Liver (tissue), 9 donors: ENCODE data around the gene RUFY4. TPM values are rescaled to one million over a fixed set of nuclear protein-coding genes. Genes with fewer than 3 reads are reported as not detected.

Source experiments
- DNase-seq: peaks from one replicate; pipeline ENCODE4 v3.0.0-alpha.2; 2017; ENCODE audit warnings: low spot score
- H3K27ac ChIP-seq, 2 donors: one replicate each; pipeline ENCODE4 v1.7.0; 2013; ENCODE audit warnings: inconsistent platforms in 2 of 2, low read length in 2 of 2, control low read depth in 1 of 2, low read depth in 1 of 2, mild to moderate bottlenecking in 1 of 2
- H3K27me3 ChIP-seq, 4 donors: one replicate each; pipeline versions ENCODE4 v1.6.1 to v1.7.0; 2013; ENCODE audit warnings: low read length in 3 of 4, inconsistent platforms in 1 of 4, mild to moderate bottlenecking in 1 of 4, moderate library complexity in 1 of 4; ENCODE audit not compliant: control insufficient read depth in 4 of 4, insufficient read depth in 4 of 4
- H3K36me3 ChIP-seq, 4 donors: one replicate each; pipeline versions ENCODE4 v1.6.1 to v1.7.0; 2013; ENCODE audit warnings: low read length in 3 of 4, mild to moderate bottlenecking in 3 of 4, low read depth in 1 of 4, moderate library complexity in 1 of 4; ENCODE audit not compliant: control insufficient read depth in 4 of 4, insufficient read depth in 3 of 4
- H3K4me1 ChIP-seq, 4 donors: one replicate each; pipeline versions ENCODE4 v1.6.1 to v1.7.0; 2013; ENCODE audit warnings: low read length in 3 of 4, mild to moderate bottlenecking in 3 of 4, moderate library complexity in 1 of 4; ENCODE audit not compliant: control insufficient read depth in 4 of 4, insufficient read depth in 4 of 4
- H3K4me3 ChIP-seq, 3 donors: one replicate each; pipeline versions ENCODE4 v1.6.1 to v1.7.0; 2013; ENCODE audit warnings: low read length in 3 of 3, control low read depth in 1 of 3, low read depth in 1 of 3, mild to moderate bottlenecking in 1 of 3
- H3K9ac ChIP-seq, 2 donors: one replicate each; pipeline ENCODE4 v1.7.0; 2013; ENCODE audit warnings: low read length in 2 of 2, mild to moderate bottlenecking in 2 of 2, moderate library complexity in 2 of 2, control low read depth in 1 of 2, low read depth in 1 of 2
- H3K9me3 ChIP-seq, 4 donors: one replicate each; pipeline versions ENCODE4 v1.6.1 to v1.7.0; 2013; ENCODE audit warnings: low read length in 3 of 4; ENCODE audit not compliant: control insufficient read depth in 4 of 4
- EGR1 ChIP-seq, 2 donors: IDR thresholded peaks; 2 replicates each; pipeline ENCODE4 v1.6.1; 2016 to 2018; ENCODE audit warnings: antibody characterized with exemption in 2 of 2, low read depth in 2 of 2
- FOXA1 ChIP-seq: IDR thresholded peaks from 2 replicates; pipeline ENCODE4 v1.6.1; 2016; ENCODE audit warnings: antibody characterized with exemption
- FOXA2 ChIP-seq: IDR thresholded peaks from 2 replicates; pipeline ENCODE4 v1.6.1; 2016; ENCODE audit warnings: antibody characterized with exemption
- GABPA ChIP-seq, 2 donors: IDR thresholded peaks in 1 of 2; conservative IDR thresholded peaks in 1 of 2; 2 replicates each; pipeline ENCODE4 v1.6.1; 2016; ENCODE audit warnings: antibody characterized with exemption in 2 of 2, mild to moderate bottlenecking in 1 of 2, moderate library complexity in 1 of 2
- HNF4A ChIP-seq, 2 donors: conservative IDR thresholded peaks; 2 replicates each; pipeline ENCODE4 v1.6.1; 2016; ENCODE audit warnings: antibody characterized with exemption in 2 of 2, mild to moderate bottlenecking in 2 of 2
- HNF4G ChIP-seq: IDR thresholded peaks from 2 replicates; pipeline ENCODE4 v1.6.1; 2016; ENCODE audit warnings: antibody characterized with exemption
- JUND ChIP-seq, 2 donors: IDR thresholded peaks; 2 replicates each; pipeline ENCODE4 v1.6.1; 2016; ENCODE audit warnings: antibody characterized with exemption in 2 of 2
- RAD21 ChIP-seq, 2 donors: IDR thresholded peaks; 2 replicates each; pipeline ENCODE4 v1.6.1; 2016; ENCODE audit warnings: antibody characterized with exemption in 2 of 2, mild to moderate bottlenecking in 2 of 2
- SP1 ChIP-seq: IDR thresholded peaks from 2 replicates; pipeline ENCODE4 v1.6.1; 2018; ENCODE audit warnings: antibody characterized with exemption, mild to moderate bottlenecking
- WGBS: extraction: QIAGEN DNeasy Blood & Tissue Kit; methylation state at CpG from one replicate; pipeline ENCODE4 v1.1.7; 2013; 5-methylcytosine and 5-hydroxymethylcytosine counted together
- polyA plus RNA-seq, 2 donors: library from polyadenylated mRNA; stranded (reverse) in 1 of 2; unstranded in 1 of 2; fragments of 200-250 nt in 1 of 2; fragments of >200 nt in 1 of 2; fragmentation: Nextera tagmentation in 1 of 2; extraction: Ambion mirVana in 1 of 2; gene quantifications; one replicate each; pipeline versions ENCODE4 v1.2.1 to v1.2.3, GENCODE V29; 2013 to 2015
- total RNA-seq, 2 donors: library from RNA; depleted of rRNA; stranded (reverse); fragments of >200 nt; gene quantifications; one replicate each; pipeline ENCODE4 v1.2.3, GENCODE V29; 2014
- TF ChIP-seq, protein P1 (sequence below): IDR thresholded peaks from 2 replicates; pipeline ENCODE4 v1.6.1; 2016; ENCODE audit warnings: antibody characterized with exemption
- TF ChIP-seq, protein P2 (sequence below): IDR thresholded peaks from 2 replicates; pipeline ENCODE4 v1.6.1; 2016; ENCODE audit warnings: antibody characterized with exemption
- TF ChIP-seq, protein P3 (sequence below): fragments of 150-350 bp; IDR thresholded peaks from 2 replicates; pipeline ENCODE4 v1.5.1; 2017; ENCODE audit warnings: improper control_type of control experiment, low read depth, low read length; ENCODE audit not compliant: missing input control
- TF ChIP-seq, protein P4 (sequence below): IDR thresholded peaks from 2 replicates; pipeline ENCODE4 v1.6.1; 2016; ENCODE audit warnings: antibody characterized with exemption, mild to moderate bottlenecking
- TF ChIP-seq, protein P5 (sequence below): IDR thresholded peaks from 2 replicates; pipeline ENCODE4 v1.6.1; 2016; ENCODE audit warnings: antibody characterized with exemption
- donor health status: healthy.
- donor health status: healthy.
- donor health status: healthy.
- donor health status: healthy.
- donor health status: healthy.

Gene RUFY4
- total and polyA plus RNA-seq, 4 donors = 0.05 to 0.08 (median 0.08) TPM; not detected in 1

DNA sequence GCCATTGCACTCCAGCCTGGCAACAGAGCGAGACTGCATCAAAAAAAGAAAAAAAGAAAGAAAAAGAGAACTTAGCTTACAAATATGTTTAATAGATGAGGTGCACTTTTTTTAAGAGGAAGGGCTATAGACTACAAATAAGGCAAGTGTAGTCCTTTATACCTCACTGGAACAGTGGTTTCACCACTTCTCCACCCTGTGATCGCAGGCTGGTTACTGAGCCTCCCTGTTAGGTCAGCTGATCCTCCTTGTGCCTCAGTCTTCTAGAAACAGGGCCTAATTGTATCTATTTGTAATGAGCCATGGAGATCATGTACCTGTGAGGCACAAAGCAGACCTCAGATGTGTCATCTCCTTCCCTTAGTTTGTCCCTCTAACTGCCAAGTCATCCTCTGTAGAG is 61.3 kb downstream of the RUFY4 start:
- DNase-seq = no peak
- H3K9ac ChIP-seq = no peak overlapping the region
- no peaks in the 10 kb centered on the region for H3K9me3 ChIP-seq
- no peak for TF ChIP-seq HNF4A (conservative IDR thresholded peaks at IDR 0.05)
- TF ChIP-seq SP1 = no peak
- no peak for TF ChIP-seq RAD21 (IDR thresholded peaks at IDR 0.05)
- WGBS = 88% methylated on average over 2 of the region's 2 CpGs
- H3K4me3 ChIP-seq = no peak overlapping the region
- peaks cover 0 to 4% (median 0%) of the 10 kb centered on the region in 4 donors for H3K27me3 ChIP-seq
- H3K27ac ChIP-seq = no peak overlapping the region
- no peaks in the 10 kb centered on the region for H3K36me3 ChIP-seq
- H3K4me1 ChIP-seq = no peaks in the 10 kb centered on the region

DNA sequence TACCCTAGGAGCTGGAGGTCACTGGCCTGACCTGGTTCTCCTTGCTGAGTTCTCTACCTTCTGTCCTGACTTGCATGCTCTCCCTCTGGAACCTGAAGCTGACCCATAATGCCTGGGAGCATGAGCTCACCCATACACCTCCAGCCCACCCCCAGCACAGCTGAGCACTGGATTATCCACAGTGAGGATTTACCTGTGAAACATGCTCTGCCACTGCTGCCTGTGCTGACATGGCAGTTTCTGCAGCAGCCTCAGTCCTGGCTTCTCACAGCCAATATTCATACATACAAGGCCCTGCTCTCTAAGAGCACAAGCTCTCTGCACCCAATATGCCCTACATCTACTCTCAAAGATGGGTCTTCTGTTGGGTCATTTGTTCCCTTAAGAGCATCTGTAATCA is 61.8 kb downstream of the RUFY4 start:
- H3K4me1 ChIP-seq = no peaks in the 10 kb centered on the region
- H3K4me3 ChIP-seq = no peak overlapping the region
- H3K9me3 ChIP-seq = no peaks in the 10 kb centered on the region
- peaks cover 0 to 4% (median 0%) of the 10 kb centered on the region in 4 donors for H3K27me3 ChIP-seq
- no peak for TF ChIP-seq EGR1 (IDR thresholded peaks at IDR 0.05; ENCODE audit: low read depth in 2 of 2)
- TF ChIP-seq, protein P1, sequence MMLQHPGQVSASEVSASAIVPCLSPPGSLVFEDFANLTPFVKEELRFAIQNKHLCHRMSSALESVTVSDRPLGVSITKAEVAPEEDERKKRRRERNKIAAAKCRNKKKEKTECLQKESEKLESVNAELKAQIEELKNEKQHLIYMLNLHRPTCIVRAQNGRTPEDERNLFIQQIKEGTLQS = no peak
- H3K36me3 ChIP-seq = no peaks in the 10 kb centered on the region
- H3K9ac ChIP-seq = no peak overlapping the region
- H3K27ac ChIP-seq = no peak overlapping the region
- DNase-seq = no peak

DNA sequence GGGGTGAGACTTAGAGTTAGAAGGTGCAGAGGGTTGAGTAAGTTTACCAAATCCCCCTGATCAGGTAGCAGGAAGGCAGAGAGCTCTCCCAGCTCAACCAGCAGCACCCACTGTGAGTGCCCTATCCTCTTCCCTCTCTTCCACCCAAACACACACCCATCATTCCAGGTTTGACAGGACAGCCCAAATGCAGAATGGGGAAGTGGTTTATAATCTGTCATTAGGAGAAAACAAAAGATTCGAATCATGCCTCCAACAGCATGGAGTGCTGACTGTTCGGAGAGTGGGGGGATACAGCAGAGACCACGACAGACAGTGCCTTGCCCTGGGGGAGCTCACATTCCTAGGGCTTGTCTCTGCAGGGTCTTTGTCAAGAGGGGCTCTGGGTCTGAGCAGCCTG is 68.5 kb downstream of the RUFY4 start:
- no peaks in the 10 kb centered on the region for H3K4me1 ChIP-seq
- no peak overlapping the region for H3K4me3 ChIP-seq
- H3K27ac ChIP-seq = no peak overlapping the region
- H3K9me3 ChIP-seq = no peaks in the 10 kb centered on the region
- no peak for DNase-seq
- no peak overlapping the region for H3K9ac ChIP-seq
- H3K36me3 ChIP-seq = no peaks in the 10 kb centered on the region
- WGBS = 61% methylated on average over 3 of the region's 3 CpGs
- TF ChIP-seq SP1 = no peak
- TF ChIP-seq HNF4G = no peak
- TF ChIP-seq, protein P2, sequence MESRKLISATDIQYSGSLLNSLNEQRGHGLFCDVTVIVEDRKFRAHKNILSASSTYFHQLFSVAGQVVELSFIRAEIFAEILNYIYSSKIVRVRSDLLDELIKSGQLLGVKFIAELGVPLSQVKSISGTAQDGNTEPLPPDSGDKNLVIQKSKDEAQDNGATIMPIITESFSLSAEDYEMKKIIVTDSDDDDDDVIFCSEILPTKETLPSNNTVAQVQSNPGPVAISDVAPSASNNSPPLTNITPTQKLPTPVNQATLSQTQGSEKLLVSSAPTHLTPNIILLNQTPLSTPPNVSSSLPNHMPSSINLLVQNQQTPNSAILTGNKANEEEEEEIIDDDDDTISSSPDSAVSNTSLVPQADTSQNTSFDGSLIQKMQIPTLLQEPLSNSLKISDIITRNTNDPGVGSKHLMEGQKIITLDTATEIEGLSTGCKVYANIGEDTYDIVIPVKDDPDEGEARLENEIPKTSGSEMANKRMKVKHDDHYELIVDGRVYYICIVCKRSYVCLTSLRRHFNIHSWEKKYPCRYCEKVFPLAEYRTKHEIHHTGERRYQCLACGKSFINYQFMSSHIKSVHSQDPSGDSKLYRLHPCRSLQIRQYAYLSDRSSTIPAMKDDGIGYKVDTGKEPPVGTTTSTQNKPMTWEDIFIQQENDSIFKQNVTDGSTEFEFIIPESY = no peak
- TF ChIP-seq, protein P3, sequence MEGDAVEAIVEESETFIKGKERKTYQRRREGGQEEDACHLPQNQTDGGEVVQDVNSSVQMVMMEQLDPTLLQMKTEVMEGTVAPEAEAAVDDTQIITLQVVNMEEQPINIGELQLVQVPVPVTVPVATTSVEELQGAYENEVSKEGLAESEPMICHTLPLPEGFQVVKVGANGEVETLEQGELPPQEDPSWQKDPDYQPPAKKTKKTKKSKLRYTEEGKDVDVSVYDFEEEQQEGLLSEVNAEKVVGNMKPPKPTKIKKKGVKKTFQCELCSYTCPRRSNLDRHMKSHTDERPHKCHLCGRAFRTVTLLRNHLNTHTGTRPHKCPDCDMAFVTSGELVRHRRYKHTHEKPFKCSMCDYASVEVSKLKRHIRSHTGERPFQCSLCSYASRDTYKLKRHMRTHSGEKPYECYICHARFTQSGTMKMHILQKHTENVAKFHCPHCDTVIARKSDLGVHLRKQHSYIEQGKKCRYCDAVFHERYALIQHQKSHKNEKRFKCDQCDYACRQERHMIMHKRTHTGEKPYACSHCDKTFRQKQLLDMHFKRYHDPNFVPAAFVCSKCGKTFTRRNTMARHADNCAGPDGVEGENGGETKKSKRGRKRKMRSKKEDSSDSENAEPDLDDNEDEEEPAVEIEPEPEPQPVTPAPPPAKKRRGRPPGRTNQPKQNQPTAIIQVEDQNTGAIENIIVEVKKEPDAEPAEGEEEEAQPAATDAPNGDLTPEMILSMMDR = no peak
- TF ChIP-seq FOXA1 = no peak
- TF ChIP-seq, protein P1 = no peak
- TF ChIP-seq, protein P4, sequence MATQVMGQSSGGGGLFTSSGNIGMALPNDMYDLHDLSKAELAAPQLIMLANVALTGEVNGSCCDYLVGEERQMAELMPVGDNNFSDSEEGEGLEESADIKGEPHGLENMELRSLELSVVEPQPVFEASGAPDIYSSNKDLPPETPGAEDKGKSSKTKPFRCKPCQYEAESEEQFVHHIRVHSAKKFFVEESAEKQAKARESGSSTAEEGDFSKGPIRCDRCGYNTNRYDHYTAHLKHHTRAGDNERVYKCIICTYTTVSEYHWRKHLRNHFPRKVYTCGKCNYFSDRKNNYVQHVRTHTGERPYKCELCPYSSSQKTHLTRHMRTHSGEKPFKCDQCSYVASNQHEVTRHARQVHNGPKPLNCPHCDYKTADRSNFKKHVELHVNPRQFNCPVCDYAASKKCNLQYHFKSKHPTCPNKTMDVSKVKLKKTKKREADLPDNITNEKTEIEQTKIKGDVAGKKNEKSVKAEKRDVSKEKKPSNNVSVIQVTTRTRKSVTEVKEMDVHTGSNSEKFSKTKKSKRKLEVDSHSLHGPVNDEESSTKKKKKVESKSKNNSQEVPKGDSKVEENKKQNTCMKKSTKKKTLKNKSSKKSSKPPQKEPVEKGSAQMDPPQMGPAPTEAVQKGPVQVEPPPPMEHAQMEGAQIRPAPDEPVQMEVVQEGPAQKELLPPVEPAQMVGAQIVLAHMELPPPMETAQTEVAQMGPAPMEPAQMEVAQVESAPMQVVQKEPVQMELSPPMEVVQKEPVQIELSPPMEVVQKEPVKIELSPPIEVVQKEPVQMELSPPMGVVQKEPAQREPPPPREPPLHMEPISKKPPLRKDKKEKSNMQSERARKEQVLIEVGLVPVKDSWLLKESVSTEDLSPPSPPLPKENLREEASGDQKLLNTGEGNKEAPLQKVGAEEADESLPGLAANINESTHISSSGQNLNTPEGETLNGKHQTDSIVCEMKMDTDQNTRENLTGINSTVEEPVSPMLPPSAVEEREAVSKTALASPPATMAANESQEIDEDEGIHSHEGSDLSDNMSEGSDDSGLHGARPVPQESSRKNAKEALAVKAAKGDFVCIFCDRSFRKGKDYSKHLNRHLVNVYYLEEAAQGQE = no peak
- no peak for TF ChIP-seq GABPA (IDR thresholded peaks at IDR 0.05 in 1 of 2, conservative IDR thresholded peaks at IDR 0.05 in 1 of 2)
- no peak for TF ChIP-seq RAD21 (IDR thresholded peaks at IDR 0.05)
- no peak for TF ChIP-seq JUND (IDR thresholded peaks at IDR 0.05)
- TF ChIP-seq, protein P5, sequence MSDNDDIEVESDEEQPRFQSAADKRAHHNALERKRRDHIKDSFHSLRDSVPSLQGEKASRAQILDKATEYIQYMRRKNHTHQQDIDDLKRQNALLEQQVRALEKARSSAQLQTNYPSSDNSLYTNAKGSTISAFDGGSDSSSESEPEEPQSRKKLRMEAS = no peak
- TF ChIP-seq EGR1 (IDR thresholded peaks at IDR 0.05; ENCODE audit: low read depth in 2 of 2) = no peak
- no peak for TF ChIP-seq FOXA2
- H3K27me3 ChIP-seq = peaks cover 0 to 16% (median 0%) of the 10 kb centered on the region in 4 donors
